ENCODE data around the gene GMPR2.

GRCh38 chr14:24281636-24282035 lies 48.9 kb downstream of the GMPR2 start:
- TF ChIP-seq EP300 (IDR thresholded peaks at IDR 0.05) (no peak), CTCF (IDR thresholded peaks at IDR 0.05) (no peak)

Measured in upper lobe of left lung (tissue), 4 donors.